ENCODE results near the gene ALDH1B1. TPM values are rescaled to one million over a fixed set of nuclear protein-coding genes. Genes with fewer than 3 reads are reported as not detected.
A peak's percentile ranks its signal among the peaks of the same experiment; 100 is the strongest.
"Not testable (repeated sequence)": the region's sequence is repeated elsewhere in the genome, so short reads cannot be mapped to it uniquely, and the experiment has no call there.

Gene ALDH1B1
- total RNA-seq, 1 donor from 2014 or later, result 21.0 TPM

DNA sequence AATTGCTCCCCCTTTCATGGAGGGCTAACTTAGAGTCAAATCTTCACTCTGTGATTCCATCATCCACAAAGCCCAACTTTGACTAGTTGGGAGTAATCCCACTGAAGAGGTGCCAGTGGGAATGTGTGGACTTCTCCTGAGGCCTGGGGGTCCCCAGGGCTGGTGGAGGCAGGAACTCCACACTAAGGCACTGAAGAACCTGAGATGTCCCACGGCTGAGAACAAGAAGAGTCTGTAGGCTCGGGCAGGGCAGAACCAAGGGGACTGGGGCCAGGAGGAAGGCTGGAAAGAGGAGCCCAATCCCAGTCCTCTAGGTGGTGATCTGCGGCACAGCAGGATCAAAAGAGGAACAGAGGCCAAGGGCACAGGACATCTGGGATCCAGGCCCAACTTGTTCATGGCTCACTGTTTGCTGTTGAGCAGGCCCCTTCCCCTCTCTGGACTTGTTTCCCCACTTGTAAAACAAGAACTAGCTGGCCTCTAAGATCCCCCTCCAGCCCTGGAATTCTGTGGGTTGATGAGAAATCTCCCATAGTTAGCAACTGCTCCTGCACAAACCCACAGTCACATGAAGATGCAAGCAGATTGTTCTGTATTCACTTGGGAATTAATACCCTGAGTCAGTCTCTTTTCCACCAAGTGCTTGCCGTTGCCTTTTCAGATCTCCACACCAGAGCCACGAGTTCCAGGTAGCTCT is 32.7 kb upstream of the ALDH1B1 start:
- DNase-seq (ENCODE audit: low spot score), result peak; percentile 31
- intact Hi-C loops (cut with DNase I), result loop anchor here (5.0 kb wide), 5 partner anchors 48 to 613 kb away; no protein-coding TSS in a partner anchor

DNA sequence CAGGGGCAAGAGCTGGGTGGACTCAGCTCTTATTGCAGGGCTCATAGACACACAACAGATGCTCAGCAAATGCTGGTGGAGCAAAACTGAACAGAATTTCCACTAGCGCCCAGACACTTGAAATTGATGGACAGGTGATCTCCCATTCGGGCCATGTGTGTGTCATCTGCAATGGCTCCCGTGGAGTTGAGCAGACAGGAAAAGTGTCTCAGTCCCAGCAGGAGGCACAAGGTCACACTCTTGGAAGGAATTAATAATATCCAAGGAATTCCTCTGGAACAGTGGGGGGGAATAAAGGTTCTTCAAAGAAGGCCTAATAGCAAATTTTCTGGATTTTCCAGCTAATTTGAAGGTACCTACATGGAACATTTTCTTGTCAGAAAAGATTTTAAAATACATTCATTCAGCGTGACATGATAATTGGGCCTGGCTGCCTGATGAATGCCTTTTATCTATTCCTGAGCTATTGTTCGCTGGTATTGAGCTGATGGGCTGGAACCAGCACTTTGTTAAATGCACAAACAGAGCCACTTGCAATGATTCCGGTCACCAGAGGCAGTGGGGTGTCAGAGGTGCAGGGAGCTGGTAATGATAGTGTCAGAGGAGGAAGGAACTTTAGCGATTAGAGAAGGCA is 31.5 kb upstream of the ALDH1B1 start:
- intact Hi-C loops (cut with DNase I), result loop anchor here (5.0 kb wide), 5 partner anchors 49 to 614 kb away; no protein-coding TSS in a partner anchor
- DNase-seq (ENCODE audit: low spot score), result peak; percentile 6

DNA sequence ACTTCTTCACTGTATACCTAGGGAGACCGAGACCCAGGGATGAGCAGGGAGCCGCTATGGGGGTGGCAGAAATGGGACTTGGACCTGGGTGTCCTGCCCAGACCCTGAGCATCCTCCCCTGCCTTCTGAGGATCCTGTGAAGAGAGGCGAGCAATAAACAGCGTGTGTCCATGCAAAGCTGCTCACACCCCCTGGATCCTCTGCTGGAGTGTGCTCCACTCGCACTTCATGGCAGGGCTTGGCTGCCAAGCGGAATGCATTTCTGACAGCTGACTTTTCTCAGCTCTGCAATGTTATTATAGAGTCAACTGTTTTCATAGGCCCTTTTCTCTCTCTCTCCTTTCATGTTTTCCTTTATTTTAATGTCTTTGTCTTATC is 31.0 kb upstream of the ALDH1B1 start:
- intact Hi-C loops (cut with DNase I), result loop anchor here (5.0 kb wide), 5 partner anchors 49 to 614 kb away; no protein-coding TSS in a partner anchor
- DNase-seq (ENCODE audit: low spot score), result peak; percentile 20

DNA sequence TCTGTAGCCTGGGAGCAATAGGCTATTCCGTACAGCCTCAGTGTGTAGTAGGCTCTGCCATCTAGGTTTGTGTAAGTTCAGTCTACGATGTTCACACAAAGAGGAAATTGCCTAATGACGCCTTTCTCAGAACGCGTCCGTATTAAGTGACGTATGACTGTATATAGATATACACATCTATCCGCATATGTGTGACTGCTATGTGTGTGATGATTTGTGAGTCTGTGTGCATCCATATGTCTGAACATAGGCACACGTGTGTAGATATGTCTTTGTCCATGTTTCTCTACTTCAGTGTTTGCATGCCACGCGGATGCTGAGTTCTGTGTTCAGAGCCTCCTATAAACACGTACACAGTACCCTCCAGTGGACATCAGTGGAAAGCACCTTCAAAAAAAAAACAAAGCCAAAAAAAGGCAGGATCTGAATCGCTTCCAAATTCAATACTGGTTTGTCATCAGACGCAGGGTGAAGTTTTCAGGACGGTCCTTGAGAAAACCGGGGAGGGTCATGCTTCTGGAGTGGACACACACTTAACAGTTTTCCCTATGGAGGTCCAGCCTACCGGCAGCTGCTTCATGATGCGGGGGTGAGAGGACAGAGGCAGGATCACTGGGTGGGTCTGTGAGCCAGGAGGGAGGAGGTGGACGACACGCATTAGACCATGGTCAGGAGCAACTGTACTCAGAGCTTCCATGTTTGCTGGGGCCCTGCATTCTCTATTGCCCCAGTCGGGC is 29.5 kb upstream of the ALDH1B1 start:
- intact Hi-C loops (cut with DNase I), result loop anchor here (5.0 kb wide), 5 partner anchors 51 to 616 kb away; no protein-coding TSS in a partner anchor
- DNase-seq (ENCODE audit: low spot score), result peak; percentile 44

DNA sequence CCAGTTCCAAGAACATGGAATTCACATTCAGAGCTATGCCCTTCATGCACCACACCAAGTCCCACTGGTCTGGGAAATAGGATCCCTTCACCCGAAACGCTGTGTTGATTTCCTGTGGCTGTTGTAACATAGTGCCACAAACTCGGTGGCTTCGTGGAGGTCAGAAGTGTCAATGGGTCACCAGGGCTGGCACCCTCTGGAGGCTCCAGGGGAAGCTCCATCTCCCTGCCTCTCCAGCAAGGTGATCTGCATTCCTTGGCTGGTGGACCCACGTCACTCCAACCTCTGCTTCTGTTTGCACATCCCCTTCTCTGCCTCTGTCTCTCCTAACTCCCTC is 28.9 kb upstream of the ALDH1B1 start:
- DNase-seq (ENCODE audit: low spot score), result no peak
- intact Hi-C loops (cut with DNase I), result loop anchor here (5.0 kb wide), 5 partner anchors 51 to 616 kb away; no protein-coding TSS in a partner anchor

DNA sequence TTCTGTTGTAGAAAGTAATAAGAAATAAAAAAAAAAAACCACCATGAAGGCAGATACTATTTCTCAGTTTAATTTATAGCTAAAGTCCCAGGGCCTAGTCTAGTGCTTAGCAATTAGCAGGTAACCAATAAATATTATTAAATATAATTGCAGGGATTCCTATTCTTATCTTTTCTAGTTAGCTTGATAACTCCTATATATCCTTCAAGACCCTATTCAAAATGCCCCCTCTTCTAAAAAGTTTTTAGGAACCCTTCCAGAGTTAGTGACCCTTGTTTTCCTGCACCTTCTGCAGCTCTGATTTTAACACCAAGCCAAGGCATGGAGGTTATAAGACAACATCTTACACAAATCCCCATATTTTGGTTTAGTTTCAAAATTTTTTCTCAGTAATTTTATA is 24.6 kb upstream of the ALDH1B1 start:
- no peak for DNase-seq (ENCODE audit: low spot score)

DNA sequence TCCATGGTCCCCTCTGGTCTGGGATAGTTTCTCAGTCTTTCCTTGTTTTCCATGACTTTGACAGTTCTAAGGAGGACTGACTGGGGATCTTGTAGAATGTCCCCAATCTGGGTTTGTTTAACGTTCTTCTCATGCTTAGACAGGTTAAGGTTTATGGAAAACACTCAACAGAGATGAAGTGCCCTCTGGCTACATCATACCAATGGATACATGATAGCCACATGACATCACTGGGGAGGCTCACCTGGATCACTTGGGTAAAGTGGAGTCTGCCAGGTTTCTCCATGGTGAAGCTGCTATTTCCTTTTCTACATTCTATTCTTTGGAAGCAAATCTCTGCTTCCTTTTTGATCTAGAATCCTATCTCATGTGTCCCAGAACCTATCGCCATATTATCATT is 23.8 kb upstream of the ALDH1B1 start:
- intact Hi-C loops (cut with DNase I), result no loop called here
- peak; percentile 5 for DNase-seq (ENCODE audit: low spot score)

More for the DNA sequence above, 24.6 kb upstream of the ALDH1B1 start:
- intact Hi-C loops (cut with DNase I), result no loop called here

DNA sequence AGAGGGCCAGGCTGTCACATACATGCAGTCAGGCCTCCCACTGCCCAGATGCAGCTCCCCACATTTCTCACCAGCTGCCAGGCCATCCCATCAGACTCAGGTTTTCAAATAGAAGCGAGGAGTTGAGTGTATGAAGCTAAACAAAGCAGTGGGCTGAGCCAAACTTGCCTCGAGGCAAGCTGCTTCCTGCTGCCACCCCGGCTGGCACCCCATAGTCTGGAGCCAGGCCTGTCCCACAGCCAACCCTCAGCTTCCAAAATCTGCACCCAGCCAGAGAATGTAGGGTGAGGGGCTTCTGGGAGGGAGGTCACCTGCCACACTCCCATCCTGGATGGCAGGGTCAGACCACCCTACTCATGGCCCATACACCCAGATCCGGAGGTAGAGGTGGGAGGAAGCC is 22.3 kb upstream of the ALDH1B1 start:
- intact Hi-C loops (cut with DNase I), result no loop called here
- DNase-seq (ENCODE audit: low spot score), result peak; percentile 41

DNA sequence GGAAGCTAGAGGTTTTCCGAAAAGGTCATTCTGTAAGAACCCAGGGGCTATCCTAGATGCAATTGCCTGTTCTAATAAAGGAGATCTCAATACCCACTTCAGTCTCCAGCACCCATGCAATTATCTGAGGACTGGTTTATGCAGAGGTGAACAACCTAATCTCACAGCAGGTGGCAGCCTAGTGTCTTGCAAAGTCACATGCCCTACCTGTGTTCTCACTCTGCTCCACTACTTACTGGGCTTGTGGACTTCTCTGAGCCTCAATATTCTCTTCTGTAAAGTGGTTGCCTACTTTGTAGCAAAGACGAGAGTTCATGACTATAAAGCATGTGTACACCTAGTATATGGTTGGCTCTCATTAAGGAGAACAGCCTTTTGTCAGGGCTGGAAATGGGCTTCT is 21.0 kb upstream of the ALDH1B1 start:
- DNase-seq (ENCODE audit: low spot score), result peak; percentile 24
- intact Hi-C loops (cut with DNase I), result no loop called here

DNA sequence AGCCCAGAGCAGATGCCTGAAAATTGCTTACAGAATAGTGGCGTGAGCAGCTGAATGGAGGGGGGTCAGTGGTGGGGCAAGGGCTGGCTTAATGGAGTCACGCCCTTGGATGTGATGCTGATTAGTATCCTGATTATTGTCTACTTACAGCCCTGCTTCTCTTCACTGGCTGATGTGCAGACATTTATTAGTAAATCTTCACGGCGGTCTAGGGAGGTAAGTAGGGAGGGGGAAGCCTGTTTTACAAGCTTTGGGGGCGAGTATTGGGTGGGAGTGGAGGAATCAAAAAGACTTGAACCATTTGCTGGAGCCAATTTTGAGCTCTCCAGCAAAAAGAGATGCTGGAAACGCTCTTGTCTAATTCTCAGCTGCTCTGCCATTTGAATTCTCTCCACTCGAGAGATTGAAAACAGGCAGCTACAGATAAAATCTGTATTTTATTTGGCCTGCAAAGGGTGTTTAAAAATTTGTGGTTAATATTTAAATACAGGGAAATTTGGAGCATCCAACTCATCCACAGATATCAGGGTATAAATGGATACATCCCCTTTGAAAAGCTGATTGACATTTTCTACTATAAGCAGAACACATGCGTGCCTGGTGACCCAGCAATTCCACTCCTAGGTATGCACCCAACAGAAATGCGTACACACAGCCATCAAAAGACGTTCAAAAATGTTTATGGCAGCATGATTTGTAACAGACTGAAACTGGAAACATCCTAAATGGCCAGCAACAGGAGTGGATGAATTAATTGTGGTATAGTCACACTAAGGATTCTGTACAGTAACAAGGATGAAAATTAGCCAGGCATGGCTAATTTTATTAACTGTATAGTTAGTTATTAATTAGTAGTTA is 19.5 kb upstream of the ALDH1B1 start:
- DNase-seq (ENCODE audit: low spot score), result peak; percentile 33
- intact Hi-C loops (cut with DNase I), result no loop called here

DNA sequence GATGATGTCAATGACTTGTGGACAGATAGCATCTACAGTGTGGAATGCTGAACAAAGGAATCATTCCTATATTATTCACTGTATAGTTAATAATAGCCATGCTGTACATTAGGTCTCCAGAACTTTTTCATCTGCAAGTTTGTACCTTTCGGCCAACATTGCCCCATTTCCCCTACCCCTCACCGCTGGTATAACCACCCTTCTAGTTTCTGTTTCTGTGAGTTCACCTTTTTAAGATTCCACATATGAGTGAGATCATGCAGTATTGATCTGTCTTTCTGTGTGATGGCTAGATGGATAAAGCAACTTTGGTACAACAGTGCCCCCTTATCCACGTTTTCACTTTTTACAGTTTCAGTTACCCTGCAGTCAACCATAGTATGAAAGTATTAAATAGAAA is 18.8 kb upstream of the ALDH1B1 start:
- no peak for DNase-seq (ENCODE audit: low spot score)
- intact Hi-C loops (cut with DNase I), result no loop called here

DNA sequence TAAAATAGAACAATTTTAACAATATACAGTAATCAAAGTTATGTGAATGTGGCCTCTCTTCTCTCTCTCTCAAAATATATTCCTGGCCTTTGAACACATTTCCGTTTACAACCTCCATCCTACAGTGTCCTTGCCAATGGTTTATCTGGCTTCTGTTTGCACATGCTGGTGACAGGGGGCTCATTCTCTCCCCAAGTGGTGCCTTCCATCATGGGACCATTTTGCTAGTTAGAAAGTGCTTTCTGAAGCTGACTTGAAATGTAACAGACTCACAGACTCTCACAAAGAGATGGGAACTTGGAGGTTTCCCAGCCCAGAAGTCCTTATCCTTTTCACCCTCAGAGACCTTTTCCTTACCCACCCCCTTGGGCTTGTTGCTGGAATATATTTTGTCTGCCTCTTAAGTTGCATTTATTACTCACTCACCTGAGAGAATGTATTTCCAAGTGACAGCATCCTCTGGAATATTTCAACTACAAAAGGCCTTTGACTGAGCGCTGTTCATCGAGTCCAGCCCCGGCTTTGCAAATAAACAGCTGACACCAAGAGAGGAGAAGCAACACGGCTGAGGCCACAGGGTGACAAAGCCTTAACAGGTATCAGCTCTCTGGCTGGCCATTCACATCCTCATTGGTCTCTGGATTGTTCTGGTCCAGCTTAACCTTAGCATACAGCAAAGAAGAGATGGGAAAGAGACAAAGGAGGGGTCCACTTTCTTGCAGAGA is 17.5 kb upstream of the ALDH1B1 start:
- intact Hi-C loops (cut with DNase I), result no loop called here
- DNase-seq (ENCODE audit: low spot score), result no peak

DNA sequence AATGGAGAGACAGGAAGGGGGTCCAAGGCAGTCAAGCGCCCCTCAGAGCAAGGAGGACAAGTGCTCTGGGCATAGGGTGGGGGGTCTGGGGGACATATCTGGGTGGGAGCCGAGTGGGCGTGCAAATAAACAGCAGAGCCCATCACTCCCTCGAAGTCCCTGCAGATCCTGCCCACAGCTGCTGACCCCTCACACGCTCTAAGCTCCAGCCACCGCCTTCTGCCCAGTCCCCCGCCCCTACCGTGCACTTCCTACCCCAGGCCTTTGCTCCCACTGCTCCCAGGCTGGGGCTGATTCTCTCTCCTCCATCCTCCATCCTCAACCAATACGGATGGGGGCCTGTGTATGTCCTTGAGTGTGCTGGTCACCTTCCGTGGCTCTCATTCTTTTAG is 16.9 kb upstream of the ALDH1B1 start:
- no peak for DNase-seq (ENCODE audit: low spot score)
- intact Hi-C loops (cut with DNase I), result no loop called here

DNA sequence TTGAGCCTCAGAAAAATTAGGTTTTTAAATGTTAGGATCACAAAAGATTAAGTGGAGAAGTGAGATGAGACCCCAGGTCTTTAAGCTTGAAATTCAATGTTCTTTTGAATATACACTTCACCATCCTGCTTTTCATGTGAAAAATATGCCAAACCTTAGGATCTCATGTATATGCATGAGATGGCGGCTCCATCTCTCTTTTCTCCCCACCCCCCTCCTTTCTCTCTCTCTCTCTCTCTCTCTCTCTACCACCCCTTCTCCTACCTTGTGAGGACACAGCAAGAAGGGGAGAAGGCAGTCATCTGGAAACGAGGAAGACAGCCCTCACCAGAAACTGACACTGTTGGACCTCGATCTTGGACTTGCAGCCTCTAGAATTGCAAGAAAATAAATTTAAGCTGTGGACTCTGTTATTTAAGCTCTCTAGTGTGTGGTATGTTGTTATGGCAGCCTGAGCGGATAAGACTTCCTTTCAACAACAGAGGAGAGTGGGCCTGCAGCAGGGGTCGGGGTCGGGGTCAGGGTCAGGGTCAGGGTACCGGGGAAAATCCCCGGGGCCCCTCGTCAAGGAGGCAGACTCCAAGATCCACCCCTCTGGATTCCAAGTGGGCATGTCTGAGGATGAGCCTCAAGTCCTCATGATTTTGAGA is 16.4 kb upstream of the ALDH1B1 start:
- intact Hi-C loops (cut with DNase I), result no loop called here
- peak; percentile 69 for DNase-seq (ENCODE audit: low spot score)

DNA sequence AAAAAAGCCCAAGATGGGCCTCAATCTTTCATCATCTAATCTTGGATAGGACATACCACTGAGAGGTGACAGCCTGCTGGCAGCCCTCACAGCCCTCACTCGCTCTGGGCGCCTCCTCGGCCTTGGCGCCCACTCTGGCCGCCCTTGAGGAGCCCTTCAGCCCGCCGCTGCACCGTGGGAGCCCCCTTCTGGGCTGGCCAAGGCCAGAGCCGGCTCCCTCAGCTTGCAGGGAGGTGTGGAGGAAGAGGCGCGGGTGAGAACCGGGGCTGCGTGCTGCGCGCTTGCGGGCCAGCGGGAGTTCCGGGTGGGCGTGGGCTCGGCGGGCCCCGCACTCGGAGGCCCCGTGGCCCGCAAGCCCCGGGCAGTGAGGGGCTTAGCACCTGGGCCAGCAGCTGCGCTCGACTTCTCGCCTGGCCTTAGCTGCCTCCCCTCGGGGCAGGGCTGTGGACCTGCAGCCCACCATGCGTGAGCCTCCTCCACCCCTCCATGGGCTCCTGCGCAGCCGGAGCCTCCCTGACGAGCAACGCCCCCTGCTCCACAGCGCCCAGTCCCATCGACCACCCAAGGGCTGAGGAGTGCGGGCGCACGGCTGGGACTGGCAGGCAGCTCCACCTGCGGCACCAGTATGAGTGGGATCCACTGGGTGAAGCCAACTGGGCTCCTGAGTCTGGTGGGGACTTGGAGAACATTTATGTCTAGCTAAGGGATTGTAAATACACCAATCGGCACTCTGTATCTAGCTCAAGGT is 15.0 kb upstream of the ALDH1B1 start:
- intact Hi-C loops (cut with DNase I), result not testable (repeated sequence)
- peak; percentile 69 for DNase-seq (ENCODE audit: low spot score)

DNA sequence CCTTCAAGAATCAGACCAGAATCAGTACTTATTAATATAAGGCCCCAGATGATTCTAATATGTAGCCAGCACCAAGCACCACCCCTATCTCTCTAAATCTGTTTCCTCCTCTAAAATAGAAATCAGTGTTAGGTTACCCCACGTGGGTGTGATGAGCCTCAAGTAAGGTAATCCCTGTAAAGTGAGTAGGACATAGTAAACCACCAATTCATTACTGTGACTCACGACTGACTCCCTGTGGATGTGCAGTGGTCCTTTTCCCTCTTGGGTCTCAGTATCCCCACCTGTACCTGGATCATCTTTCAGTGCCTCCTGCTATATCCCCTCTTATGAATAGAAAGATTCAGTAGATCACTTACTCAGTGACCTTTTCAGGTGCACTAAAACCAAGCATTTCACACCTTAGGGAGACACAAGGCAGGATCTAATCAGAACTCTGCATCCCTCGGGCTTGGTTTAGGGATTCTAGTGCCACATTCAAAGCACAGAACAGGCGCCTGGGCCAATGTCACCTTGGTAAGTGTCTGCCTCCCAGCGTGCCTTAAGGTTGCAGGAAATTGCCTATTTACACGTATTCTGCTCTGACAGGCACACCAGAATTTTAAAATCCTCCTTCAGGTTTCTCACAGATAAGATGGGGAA is 12.2 kb upstream of the ALDH1B1 start:
- intact Hi-C loops (cut with DNase I), result no loop called here
- DNase-seq (ENCODE audit: low spot score), result peak; percentile 39

DNA sequence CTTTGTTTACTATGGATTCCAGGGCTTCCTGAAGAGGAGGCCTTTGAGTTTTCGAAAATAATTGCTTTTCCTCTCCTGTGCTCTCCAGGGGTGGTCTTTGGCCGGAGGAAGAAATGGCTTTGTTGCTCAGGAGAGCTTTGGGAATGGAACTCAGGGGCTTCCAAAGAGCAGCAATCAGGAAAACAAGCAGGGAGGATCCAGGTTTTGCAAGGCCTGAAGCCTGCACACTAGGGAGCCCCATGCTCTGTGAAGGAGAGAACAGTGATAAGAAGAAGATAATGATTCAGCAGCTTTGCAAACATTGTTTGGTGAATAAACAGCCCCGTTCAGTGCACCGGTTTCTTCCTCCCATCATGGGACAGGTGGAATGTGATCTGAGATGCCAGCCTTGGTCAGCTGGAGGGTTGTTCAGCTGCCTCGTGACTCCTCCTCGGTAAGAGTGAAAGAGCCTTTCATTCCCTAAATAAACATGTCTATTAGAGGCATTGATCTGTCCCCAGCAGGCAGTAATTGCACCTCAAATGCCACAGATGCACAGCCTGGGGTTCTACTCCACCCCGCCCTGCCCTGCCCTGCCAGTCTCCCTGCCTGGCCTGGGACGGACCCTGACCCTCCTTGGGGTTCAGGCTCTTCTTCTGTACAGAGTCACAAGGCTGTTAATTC is 11.5 kb upstream of the ALDH1B1 start:
- intact Hi-C loops (cut with DNase I), result no loop called here
- DNase-seq (ENCODE audit: low spot score), result peak; percentile 59

Measured in cardiac septum (tissue), 1 donor.